Spleen (tissue), 7 donors: Measurements from ENCODE around the gene DDAH1.

ENCODE experiments used
- CTCF ChIP-seq, 11 experiments: fragments of 200-600 bp in 7 of 11; fragments of 450-650 bp in 4 of 11; sonication (generic) in 4 of 11; IDR thresholded peaks in 8 of 11; conservative IDR thresholded peaks in 3 of 11; 1 replicate in 7 of 11; 2 replicates in 4 of 11; pipeline versions ENCODE4 v1.4.0 to v1.8.0; 2016 to 2021; ENCODE audit warnings: antibody characterized with exemption in 11 of 11, inconsistent platforms in 4 of 11, mild to moderate bottlenecking in 1 of 11
- POLR2A ChIP-seq, 3 donors: fragments of 450-650 bp; IDR thresholded peaks; one replicate each; pipeline ENCODE4 v1.5.1; 2017; ENCODE audit warnings: antibody characterized with exemption in 3 of 3, mild to moderate bottlenecking in 1 of 3
- donor health status: DM: no; HTN: no; CAD: no; lungs with moderate emphysema.
- donor health status: DM: no; HTN: no; CAD: no.
- donor health status: DM: no; HTN: no; CAD: no.

GRCh38 chr1:85460555-85461088 lies 4.3 kb downstream of the DDAH1 start:
- TF ChIP-seq POLR2A (IDR thresholded peaks at IDR 0.05) (no peak), CTCF (IDR thresholded peaks at IDR 0.05 in 8 of 11, conservative IDR thresholded peaks at IDR 0.05 in 3 of 11) (no peak)
